ENCODE results near the gene COLEC12.

COLEC12 gene

GRCh38 chr18:500632-501405 is at the start of gene COLEC12:
COLEC12 (minus strand) TSS chr18:500701; CDS start chr18:500514, 187 bp downstream.
- no peak for DNase-seq

GRCh38 chr18:549967-550366 is 49.5 kb upstream of the COLEC12 start:
- no peak for DNase-seq

DNA sequence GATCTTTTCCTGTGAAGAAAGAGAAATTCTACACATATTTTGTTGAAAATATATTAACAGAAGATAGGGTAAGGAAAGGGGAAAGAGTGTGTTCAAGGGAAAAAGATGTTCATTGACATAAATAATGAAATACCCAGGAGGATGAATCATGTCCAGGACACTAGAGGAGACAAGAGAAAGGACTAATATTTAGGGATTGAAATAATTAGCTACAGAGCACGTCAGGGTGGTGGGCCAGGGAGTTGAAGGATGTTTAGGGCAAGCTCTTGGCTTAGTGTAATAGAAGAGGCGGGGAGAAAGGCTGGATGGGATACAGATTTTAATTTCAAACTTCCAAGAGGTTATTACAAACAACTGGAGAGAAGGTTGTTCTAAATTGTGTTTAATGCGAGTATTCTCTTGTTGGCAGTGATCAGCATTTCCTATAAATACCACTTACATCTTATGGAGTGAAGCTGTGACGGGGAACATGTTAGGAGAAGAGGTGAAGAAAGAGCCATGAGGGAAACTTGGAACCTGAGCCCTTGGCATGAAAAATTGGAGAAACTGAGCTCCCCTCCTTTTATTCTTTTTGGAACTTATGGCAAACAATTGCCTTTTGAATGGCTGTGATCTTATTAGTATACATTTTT is 43.1 kb upstream of the COLEC12 start:
- DNase-seq, result no peak

- DNase-seq, result no peak
These were observed 33.6 kb upstream of the COLEC12 start for GRCh38 chr18:533995-534601.

- no peak for DNase-seq
These were observed 32.1 kb upstream of the COLEC12 start for GRCh38 chr18:532632-533031.

GRCh38 chr18:532018-532417 is 31.5 kb upstream of the COLEC12 start:
- no peak for DNase-seq

- DNase-seq, result no peak
These were observed 26.6 kb upstream of the COLEC12 start for GRCh38 chr18:527146-527545.

- no peak for DNase-seq
These were observed 26.2 kb upstream of the COLEC12 start for GRCh38 chr18:526681-527080.

GRCh38 chr18:525036-525797 is 24.7 kb upstream of the COLEC12 start:
- DNase-seq, result no peak

- DNase-seq, result no peak
These were observed 24.0 kb upstream of the COLEC12 start for GRCh38 chr18:524466-524865.

DNA sequence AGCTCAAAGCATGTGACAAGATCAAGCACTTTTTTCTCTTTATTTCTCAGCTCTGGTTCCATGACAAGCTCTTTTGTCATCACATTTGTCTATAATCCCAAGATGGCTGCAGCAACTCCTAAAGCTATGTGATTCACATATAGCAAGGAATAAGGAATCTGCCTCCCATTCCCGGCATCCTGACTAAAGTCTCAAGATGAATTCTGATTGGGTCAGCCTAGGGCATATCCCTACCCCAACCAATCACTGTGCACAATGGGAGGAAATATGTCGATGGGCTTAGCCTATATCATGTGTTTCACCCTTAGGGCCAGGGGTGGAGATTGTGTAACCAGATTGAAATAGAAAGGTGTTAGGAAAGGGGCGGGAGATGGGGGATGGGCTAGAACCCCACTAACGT is 23.1 kb upstream of the COLEC12 start:
- no peak for DNase-seq

DNA sequence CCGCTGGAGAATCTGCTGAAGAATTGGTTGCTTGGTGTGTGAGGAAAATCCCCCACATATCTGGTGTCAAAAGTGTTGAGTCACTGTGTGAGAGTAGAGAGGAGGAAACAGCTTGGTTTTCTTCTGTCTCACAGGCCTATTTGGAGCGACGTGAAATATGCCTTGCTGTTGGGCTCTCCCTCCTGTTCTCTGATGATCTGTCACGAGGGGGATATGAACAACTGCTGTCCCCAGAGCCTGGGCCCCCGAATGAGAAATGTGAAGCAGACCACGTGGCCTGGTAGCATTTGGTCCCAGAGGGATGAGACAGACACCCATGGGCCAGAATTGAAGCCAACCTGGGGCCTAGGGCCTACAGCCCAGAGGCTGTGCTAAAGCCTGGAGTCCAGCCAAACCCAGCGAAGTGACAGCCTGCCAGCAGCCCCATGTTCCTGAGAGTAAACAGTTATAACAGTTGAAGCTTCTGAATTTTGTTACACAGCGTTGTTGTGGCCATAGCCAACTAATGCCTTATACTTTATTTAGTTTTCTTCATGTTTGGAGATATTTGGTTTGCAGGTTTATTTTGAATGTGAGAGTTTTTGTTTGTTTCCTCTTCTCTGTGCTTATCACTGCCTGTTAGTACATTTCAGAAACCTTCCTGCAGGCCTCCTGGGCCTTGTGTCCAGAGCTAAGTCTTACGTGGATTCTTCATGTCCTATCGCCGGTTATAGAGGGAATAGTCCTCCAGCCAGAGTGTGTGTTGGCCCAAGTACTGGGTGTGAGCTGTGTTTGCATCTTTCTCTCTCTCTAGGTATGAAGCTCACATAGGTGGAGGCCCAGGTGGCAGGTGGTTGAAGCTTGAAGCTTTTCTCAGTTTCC is 18.7 kb upstream of the COLEC12 start:
- DNase-seq, result no peak

GRCh38 chr18:518081-518480 is 17.6 kb upstream of the COLEC12 start:
- DNase-seq, result no peak

GRCh38 chr18:515838-516237 is 15.3 kb upstream of the COLEC12 start:
- no peak for DNase-seq

DNA sequence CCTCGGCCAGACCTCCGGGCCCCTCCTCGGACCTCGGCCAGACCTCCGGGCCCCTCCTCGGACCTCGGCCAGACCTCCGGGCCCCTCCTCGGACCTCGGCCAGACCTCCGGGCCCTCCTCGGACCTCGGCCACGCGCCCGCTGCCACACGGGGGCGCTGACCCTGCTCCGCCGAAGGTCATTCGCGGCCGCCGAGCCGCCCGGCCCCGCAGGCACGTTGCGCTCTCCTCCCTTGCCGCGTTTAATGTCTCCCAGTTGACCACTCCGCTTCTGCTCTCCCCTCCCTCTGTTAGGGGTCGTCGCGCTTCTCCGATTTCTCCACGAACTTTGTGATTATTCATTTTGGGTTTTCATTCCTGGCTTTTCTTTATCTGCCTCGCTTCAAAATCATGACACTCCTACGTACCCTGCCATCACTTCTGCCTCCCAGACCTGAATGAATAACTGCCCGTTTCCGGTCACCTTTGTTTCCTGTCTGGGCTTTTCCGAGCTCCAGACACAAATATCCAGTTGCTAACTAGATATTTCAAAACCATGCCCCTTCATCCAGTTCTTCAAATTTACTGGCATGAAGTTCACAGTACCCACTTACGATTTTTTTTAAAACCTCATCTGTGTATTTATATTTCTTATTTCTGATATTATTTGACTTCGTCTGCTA is 14.8 kb upstream of the COLEC12 start:
- no peak for DNase-seq

DNA sequence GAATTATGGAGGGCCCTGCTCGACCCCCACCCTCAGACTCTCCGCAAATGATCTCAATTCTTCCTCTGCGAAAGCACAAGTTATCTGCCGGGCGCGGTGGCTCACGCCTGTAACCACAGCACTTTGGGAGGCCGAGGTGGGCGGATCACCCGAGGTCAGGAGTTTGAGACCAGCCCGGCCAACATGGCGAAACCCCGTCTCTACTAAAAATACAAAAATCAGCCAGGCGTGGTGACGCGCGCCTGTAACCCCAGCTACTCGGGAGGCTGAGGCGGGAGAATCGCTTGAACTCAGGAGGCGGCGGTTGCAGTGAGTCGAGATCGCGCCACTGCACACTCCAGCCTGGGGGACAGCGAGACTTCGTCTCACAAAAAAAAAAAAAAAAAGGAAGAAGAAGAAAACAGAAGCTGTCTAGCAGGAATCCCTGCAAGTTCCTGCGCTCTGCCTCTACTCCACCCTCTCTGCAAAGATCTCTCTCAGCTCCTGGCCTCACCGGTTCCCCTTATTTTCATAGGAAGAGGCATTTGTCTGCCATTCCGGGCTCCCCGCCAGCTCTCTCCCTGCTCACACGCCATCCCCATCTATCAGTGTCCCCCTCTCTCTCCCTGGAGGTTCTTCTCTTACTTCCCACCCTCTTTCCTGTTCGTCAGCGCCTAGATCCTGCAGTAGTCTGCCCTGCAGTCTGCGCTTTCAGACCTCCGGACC is 13.5 kb upstream of the COLEC12 start:
- no peak for DNase-seq

DNA sequence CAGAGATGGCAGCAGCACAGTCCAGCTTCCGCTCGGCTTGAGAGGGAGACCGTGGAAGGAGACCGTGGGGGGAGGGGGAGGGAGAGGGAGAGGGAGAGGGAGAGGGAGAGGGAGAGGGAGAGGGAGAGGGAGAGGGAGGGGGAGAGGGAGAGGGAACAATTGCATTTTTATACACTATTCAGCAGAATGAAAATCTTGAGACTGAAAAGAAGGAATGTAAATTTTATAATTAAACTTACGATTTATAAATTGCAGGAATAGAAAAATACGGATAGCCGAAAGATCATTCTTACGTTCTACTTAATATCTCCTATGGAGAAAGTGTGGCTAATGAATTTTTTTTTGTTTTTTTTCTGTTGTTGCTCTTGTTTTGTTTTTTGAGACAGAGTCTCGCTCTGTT is 12.5 kb upstream of the COLEC12 start:
- no peak for DNase-seq

DNA sequence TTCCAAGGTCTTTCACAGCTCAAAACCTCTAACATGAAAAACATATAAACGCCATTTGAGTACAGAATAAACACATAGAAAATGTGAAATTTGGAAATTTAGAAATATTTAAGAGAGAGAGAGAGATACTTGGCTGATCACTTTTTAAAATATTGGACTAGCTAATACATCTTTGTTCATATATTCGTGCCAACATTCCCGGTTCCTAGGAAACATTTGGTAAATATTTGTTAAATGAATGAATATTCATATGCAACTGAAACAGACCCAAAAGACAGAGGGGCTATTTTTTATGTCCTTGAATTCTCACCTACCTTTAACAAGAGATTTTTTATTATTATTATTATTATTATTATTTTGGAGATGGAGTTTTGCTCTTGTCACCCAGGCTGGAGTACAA is 8.3 kb upstream of the COLEC12 start:
- no peak for DNase-seq

DNA sequence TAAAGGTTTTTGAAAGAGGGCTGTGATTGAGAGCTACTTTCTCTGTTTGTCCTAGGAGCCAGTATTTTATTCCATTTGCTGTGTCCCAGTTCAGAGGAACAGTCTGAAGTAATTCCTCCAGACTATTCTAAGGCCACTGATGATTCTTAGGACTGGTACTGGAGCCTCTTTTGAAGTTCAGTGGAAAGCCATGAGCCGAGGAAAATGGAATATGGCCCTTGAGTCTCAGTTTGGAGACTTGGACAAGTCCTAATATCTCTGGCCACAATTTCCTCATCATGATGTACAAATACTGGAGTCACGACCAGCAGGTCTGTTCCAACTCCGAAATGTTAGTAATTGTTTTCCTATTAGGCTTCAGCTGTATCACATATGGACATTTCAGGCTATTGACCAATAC is 7.1 kb upstream of the COLEC12 start:
- no peak for DNase-seq

DNA sequence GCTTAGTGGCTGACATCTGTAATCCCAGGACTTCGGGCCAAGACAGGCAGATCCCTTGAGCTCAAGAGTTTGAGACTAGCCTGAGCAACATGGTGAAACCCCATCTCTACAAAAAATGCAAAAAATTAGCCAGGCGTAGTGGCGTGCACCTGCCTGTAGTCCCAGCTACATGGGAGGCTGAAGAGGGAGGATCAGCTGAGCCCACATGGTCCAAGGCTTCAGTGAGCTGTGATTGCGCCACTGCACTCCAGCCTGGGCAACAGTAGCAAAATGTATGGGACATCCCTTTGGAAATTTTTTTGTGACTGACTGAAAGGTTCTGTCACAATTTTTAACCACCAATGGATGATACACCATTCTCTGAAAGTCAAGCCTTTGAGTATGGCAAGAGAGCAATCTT is 6.3 kb upstream of the COLEC12 start:
- no peak for DNase-seq

DNA sequence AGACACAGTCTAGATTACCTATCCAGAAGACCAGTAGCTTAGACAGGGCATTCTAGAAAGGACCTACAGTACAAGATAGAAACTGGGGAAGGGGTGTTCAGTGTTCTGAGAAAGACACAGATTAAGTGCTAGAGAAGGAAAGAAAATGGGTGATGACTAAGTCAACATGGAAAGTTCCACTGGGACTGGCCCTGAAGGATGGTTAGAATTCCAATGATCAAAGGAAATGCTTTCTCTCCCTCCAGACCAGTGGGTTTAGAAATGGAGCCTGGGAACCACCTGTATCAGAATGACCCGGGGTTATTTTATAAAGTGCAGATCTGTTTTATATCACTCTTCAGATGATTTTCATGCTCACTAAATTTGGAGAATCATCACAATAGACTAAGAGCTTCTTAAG is 5.8 kb upstream of the COLEC12 start:
- no peak for DNase-seq

Data from activated naive CD4-positive, alpha-beta T cell (primary cell).